NCI-H146 treated with DMSO at 0.1 percent for 48 hours (cell line): ENCODE measurements around the gene CATSPER2.
"Not testable (repeated sequence)": the region's sequence is repeated elsewhere in the genome, so short reads cannot be mapped to it uniquely, and the experiment has no call there.

ENCODE experiments used
- DNase-seq: peaks from one replicate; lab custom pipeline; 2025; ENCODE audit not compliant: unreplicated experiment; lab: John Stamatoyannopoulos, UW

The CATSPER2 gene

GRCh38 chr15:43648649-43649429 is at the start of gene CATSPER2:
CATSPER2 (minus strand) TSS chr15:43648844; CDS start chr15:43648061, 783 bp downstream.
- DNase-seq = no peak

GRCh38 chr15:43693148-43694022 is 44.7 kb upstream of the CATSPER2 start, which contains the start of gene CKMT1A:
CKMT1A (plus strand) TSS chr15:43693859; CDS start chr15:43694051, 192 bp downstream.
- not testable (repeated sequence) for DNase-seq

GRCh38 chr15:43692679-43693078 is 44.0 kb upstream of the CATSPER2 start:
- not testable (repeated sequence) for DNase-seq

- not testable (repeated sequence) for DNase-seq
These were observed 41.1 kb upstream of the CATSPER2 start for GRCh38 chr15:43689604-43690301.

GRCh38 chr15:43674175-43674574 is 25.5 kb upstream of the CATSPER2 start:
- not testable (repeated sequence) for DNase-seq

GRCh38 chr15:43666177-43666576 is 17.5 kb upstream of the CATSPER2 start:
- DNase-seq = not testable (repeated sequence)

- not testable (repeated sequence) for DNase-seq
These were observed 14.7 kb upstream of the CATSPER2 start for GRCh38 chr15:43663333-43663732.

- not testable (repeated sequence) for DNase-seq
These were observed 13.6 kb upstream of the CATSPER2 start for GRCh38 chr15:43662293-43662692.

- not testable (repeated sequence) for DNase-seq
These were observed 11.1 kb upstream of the CATSPER2 start for GRCh38 chr15:43659727-43660126.

GRCh38 chr15:43649430-43649926 is 834 bp upstream of the CATSPER2 start:
- DNase-seq = not testable (repeated sequence)

GRCh38 chr15:43638464-43639204 is 10.0 kb downstream of the CATSPER2 start:
- not testable (repeated sequence) for DNase-seq

GRCh38 chr15:43626937-43627336 is 21.7 kb downstream of the CATSPER2 start:
- not testable (repeated sequence) for DNase-seq

- DNase-seq = no peak
These were observed 23.5 kb downstream of the CATSPER2 start for GRCh38 chr15:43625106-43625505.

- peak; percentile 6 for DNase-seq
These were observed 26.4 kb downstream of the CATSPER2 start for GRCh38 chr15:43622068-43622799.

- DNase-seq = not testable (repeated sequence)
These were observed 29.9 kb downstream of the CATSPER2 start, which contains the start of gene STRC for GRCh38 chr15:43618700-43619099. STRC (minus strand) TSS chr15:43618800; CDS start chr15:43618722, 78 bp downstream.

- DNase-seq = not testable (repeated sequence)
These were observed 30.9 kb downstream of the CATSPER2 start for GRCh38 chr15:43617750-43618149.

GRCh38 chr15:43602233-43602632 is 46.4 kb downstream of the CATSPER2 start:
- not testable (repeated sequence) for DNase-seq

- DNase-seq = not testable (repeated sequence)
These were observed 48.4 kb downstream of the CATSPER2 start for GRCh38 chr15:43600200-43600599.

- not testable (repeated sequence) for DNase-seq
These were observed 49.5 kb downstream of the CATSPER2 start for GRCh38 chr15:43599131-43599530.
